Measurements from ENCODE around the gene MIP.
"Not testable (repeated sequence)": the region's sequence is repeated elsewhere in the genome, so short reads cannot be mapped to it uniquely, and the experiment has no call there.

MIP gene

GRCh38 chr12:56401612-56402011, 52.8 kb downstream of the MIP start:
- DNase-seq: not testable (repeated sequence)

- not testable (repeated sequence) for DNase-seq
Measured at GRCh38 chr12:56401125-56401524, 53.3 kb downstream of the MIP start.

All from CD4-positive, alpha-beta T cell treated with Interleukin-17A for 1 hour (primary cell).